GM23338 (cell line): ENCODE measurements around the gene PEPD. TPM values are rescaled to one million over a fixed set of nuclear protein-coding genes. Genes with fewer than 3 reads are reported as not detected.
A peak's percentile ranks its signal among the peaks of the same experiment; 100 is the strongest.

ENCODE experiments used
- ATAC-seq: fragments of 200-7000 bp; cut with Tn5 transposase; 3 replicates; pipeline ENCODE4 v1.9.1; 2020
- DNase-seq: peaks from one replicate; pipeline ENCODE4 v3.0.0-alpha.2; 2015; ENCODE audit warnings: low spot score
- H2AFZ ChIP-seq: fragments of 200-600 bp; sonication (generic); 2 replicates; pipeline ENCODE4 v1.8.0; 2016; ENCODE audit warnings: antibody characterized with exemption, mild to moderate bottlenecking, moderate library complexity
- H3F3A ChIP-seq: fragments of 200-600 bp; sonication (generic); replicated peaks from 2 replicates; pipeline ENCODE4 v1.8.0; 2017; ENCODE audit warnings: antibody characterized with exemption, mixed run types, low read depth
- H3K27ac ChIP-seq: fragments of 200-600 bp; sonication (generic); 2 replicates; pipeline ENCODE4 v1.6.1; 2016; ENCODE audit warnings: low read depth
- H3K27me3 ChIP-seq: fragments of 200-600 bp; sonication (generic); 2 replicates; pipeline ENCODE4 v1.8.0; 2016; ENCODE audit warnings: mild to moderate bottlenecking, mixed run types, moderate library complexity; ENCODE audit not compliant: insufficient read depth
- H3K36me3 ChIP-seq: fragments of 200-600 bp; sonication (generic); 2 replicates; pipeline ENCODE4 v1.8.0; 2016; ENCODE audit warnings: mild to moderate bottlenecking; ENCODE audit not compliant: insufficient read depth
- H3K4me1 ChIP-seq: fragments of 200-600 bp; sonication (generic); 2 replicates; pipeline ENCODE4 v1.8.0; 2016; ENCODE audit warnings: mild to moderate bottlenecking, moderate library complexity; ENCODE audit not compliant: insufficient read depth
- H3K4me2 ChIP-seq: fragments of 200-600 bp; sonication (generic); 2 replicates; pipeline ENCODE4 v1.7.1; 2017; ENCODE audit warnings: mixed run types
- H3K4me3 ChIP-seq: fragments of 200-600 bp; sonication (generic); 2 replicates; pipeline ENCODE4 v1.6.1; 2016; ENCODE audit warnings: mixed run types
- H3K79me2 ChIP-seq: fragments of 200-600 bp; sonication (generic); replicated peaks from 2 replicates; pipeline ENCODE4 v1.8.0; 2017; ENCODE audit warnings: mild to moderate bottlenecking; ENCODE audit not compliant: insufficient read depth
- H3K9me2 ChIP-seq: fragments of 200-600 bp; sonication (generic); 2 replicates; pipeline ENCODE4 v1.8.0; 2017; ENCODE audit not compliant: insufficient read depth
- H4K20me1 ChIP-seq: fragments of 200-600 bp; sonication (generic); replicated peaks from 2 replicates; pipeline ENCODE4 v1.8.0; 2017; ENCODE audit warnings: mild to moderate bottlenecking; ENCODE audit not compliant: insufficient read depth
- H3K27ac Mint-ChIP-seq: 2 replicates; pipeline ENCODE4 v1.8.0; 2020; ENCODE audit warnings: inconsistent platforms, mild to moderate bottlenecking, moderate library complexity, mixed read lengths
- H3K27me3 Mint-ChIP-seq: 3 replicates; pipeline ENCODE4 v1.8.0; 2022; ENCODE audit warnings: low read depth, mild to moderate bottlenecking, moderate library complexity, mixed read lengths, inconsistent platforms; ENCODE audit not compliant: insufficient read depth, poor library complexity
- H3K36me3 Mint-ChIP-seq: 3 replicates; pipeline ENCODE4 v1.8.0; 2021; ENCODE audit warnings: low read depth, mild to moderate bottlenecking, inconsistent platforms, moderate library complexity, mixed read lengths
- H3K4me1 Mint-ChIP-seq: 3 replicates; pipeline ENCODE4 v1.8.0; 2020; ENCODE audit warnings: mild to moderate bottlenecking, inconsistent platforms, mixed read lengths
- H3K4me3 Mint-ChIP-seq: 3 replicates; pipeline ENCODE4 v1.8.0; 2021; ENCODE audit warnings: moderate library complexity, mild to moderate bottlenecking, inconsistent platforms, mixed read lengths
- H3K9me3 Mint-ChIP-seq: 3 replicates; pipeline ENCODE4 v1.8.0; 2020; ENCODE audit warnings: moderate library complexity, mild to moderate bottlenecking, inconsistent platforms, mixed read lengths
- CREB1 ChIP-seq: fragments of 250-450 bp; sonication (Bioruptor Pico); IDR thresholded peaks from 2 replicates; pipeline ENCODE4 v1.5.0; 2020; ENCODE audit warnings: low read depth, mild to moderate bottlenecking, moderate library complexity
- EZH2 ChIP-seq: fragments of 200-600 bp; sonication (generic); IDR thresholded peaks from one replicate; pipeline ENCODE4 v1.8.0; 2017; ENCODE audit warnings: antibody characterized with exemption, mild to moderate bottlenecking, low read depth; ENCODE audit not compliant: unreplicated experiment
- EZH2phosphoT487 ChIP-seq: fragments of 200-600 bp; sonication (generic); IDR thresholded peaks from one replicate; pipeline ENCODE4 v1.8.1; 2018; ENCODE audit warnings: antibody characterized with exemption; ENCODE audit not compliant: unreplicated experiment
- ZNF114 ChIP-seq: fragments of 250-450 bp; sonication (Bioruptor Pico); IDR thresholded peaks from 2 replicates; pipeline ENCODE4 v1.5.0; 2020; ENCODE audit warnings: mild to moderate bottlenecking, moderate library complexity
- ZNF331 ChIP-seq: fragments of 250-450 bp; sonication (Bioruptor Pico); IDR thresholded peaks from 2 replicates; pipeline ENCODE4 v1.5.0; 2020; ENCODE audit warnings: low read depth, mild to moderate bottlenecking, moderate library complexity
- polyA plus RNA-seq: library from polyadenylated mRNA; unstranded; fragments of >200 nt; fragmentation: Nextera tagmentation; extraction: Ambion mirVana; gene quantifications from 2 replicates; pipeline ENCODE4 v1.2.1, GENCODE V29; 2016
- total RNA-seq: library from RNA; depleted of rRNA; stranded (reverse); fragments of >200 nt; shearing (Covaris generic); gene quantifications from 2 replicates; pipeline ENCODE4 v1.2.3, GENCODE V29; 2014
- TF ChIP-seq, protein P1 (sequence below): IDR thresholded peaks from 2 replicates; pipeline ENCODE4 v1.6.1; 2016; ENCODE audit warnings: antibody characterized with exemption
- TF ChIP-seq, protein P2 (sequence below), 2 experiments: fragments of 200-600 bp in 1 of 2; sonication (generic) in 1 of 2; conservative IDR thresholded peaks; 2 replicates each; pipeline versions ENCODE4 v1.5.1 to v1.6.1; 2016 to 2017; ENCODE audit warnings: antibody characterized with exemption in 2 of 2, low read depth in 2 of 2, mild to moderate bottlenecking in 2 of 2, moderate library complexity in 1 of 2
- TF ChIP-seq, protein P3 (sequence below): IDR thresholded peaks from one replicate; pipeline ENCODE4 v1.6.1; 2018; ENCODE audit warnings: antibody characterized with exemption; ENCODE audit not compliant: unreplicated experiment
- TF ChIP-seq, protein P4 (sequence below): fragments of 250-450 bp; sonication (Bioruptor Pico); IDR thresholded peaks from 2 replicates; pipeline ENCODE4 v1.5.0; 2020; ENCODE audit warnings: mild to moderate bottlenecking, moderate library complexity

Gene PEPD
- total and polyA plus RNA-seq, 2 experiments from 2014 or later = 81.7 to 89.2 TPM

DNA sequence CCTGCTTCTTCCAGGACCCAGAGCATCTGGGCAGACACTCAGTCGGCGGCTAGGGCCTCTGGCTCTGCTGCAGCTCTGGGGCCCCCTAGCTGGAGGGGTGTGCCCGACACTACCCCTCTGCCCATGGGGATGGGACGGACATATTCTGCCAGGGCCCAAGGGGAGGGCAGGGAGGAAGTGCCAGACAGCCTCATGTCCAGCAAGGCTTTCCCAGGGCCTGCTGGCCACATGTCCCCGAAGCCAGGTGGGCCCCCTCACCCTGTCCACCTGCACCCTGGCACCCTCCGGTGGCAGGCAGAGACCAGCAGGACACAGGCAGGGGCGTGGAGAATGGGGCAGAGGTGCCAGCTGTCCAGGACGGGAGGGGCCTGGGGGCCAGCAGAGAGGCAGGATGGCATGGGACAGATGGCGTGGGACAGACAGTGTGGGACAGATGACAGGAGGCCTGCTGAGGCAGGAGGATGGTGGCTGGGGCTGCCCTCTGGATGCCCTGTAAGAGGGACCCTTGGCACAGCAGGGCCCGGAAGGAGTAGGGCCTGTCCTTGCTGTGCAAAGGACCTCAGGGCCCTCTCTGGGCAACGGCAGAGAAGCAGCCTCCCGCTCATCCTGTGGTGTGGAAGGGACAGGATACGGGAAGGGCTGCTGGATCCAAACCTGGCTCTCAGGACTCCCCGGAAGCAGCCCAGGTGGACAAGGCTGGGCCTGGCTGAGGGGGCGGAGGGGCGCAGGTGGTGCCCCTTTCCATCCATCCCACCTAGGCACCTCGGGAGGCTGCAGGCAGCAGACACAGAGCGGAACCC, 119.0 kb downstream of the PEPD start:
- Mint-ChIP-seq H3K4me3 (no peak overlapping the region), H3K27ac (no peak overlapping the region)
- no peaks in the 10 kb centered on the region for H3K27me3 ChIP-seq

More for the DNA sequence above, 119.0 kb downstream of the PEPD start:
- Mint-ChIP-seq H3K27me3 (peaks cover 5% of the 10 kb centered on the region), H3K36me3 (no peaks in the 10 kb centered on the region), H3K9me3 (no peaks in the 10 kb centered on the region; the same call in 2 of the 3 replicates), H3K4me1 (peaks cover 7% of the 10 kb centered on the region)
- H3K79me2 ChIP-seq = no peaks in the 10 kb centered on the region
- no peaks in the 10 kb centered on the region for H4K20me1 ChIP-seq
- H3K9me2 ChIP-seq = no peaks in the 10 kb centered on the region
- no peaks in the 10 kb centered on the region for H3F3A ChIP-seq
- no peak overlapping the region for H2AFZ ChIP-seq
- H3K4me2 ChIP-seq = no peak overlapping the region
- no peak overlapping the region for H3K4me3 ChIP-seq
- DNase-seq (no peak), ATAC-seq (no peak)
- H3K4me1 ChIP-seq = no peaks in the 10 kb centered on the region; the same call in 1 of the 2 replicates
- no peak overlapping the region for H3K27ac ChIP-seq
- H3K36me3 ChIP-seq = no peaks in the 10 kb centered on the region
- TF ChIP-seq EZH2phosphoT487 (no peak), EZH2 (no peak), CREB1 (CRISPR knock-in tag) (no peak), ZNF331 (no peak), ZNF114 (CRISPR knock-in tag) (no peak)
- TF ChIP-seq, protein P1, sequence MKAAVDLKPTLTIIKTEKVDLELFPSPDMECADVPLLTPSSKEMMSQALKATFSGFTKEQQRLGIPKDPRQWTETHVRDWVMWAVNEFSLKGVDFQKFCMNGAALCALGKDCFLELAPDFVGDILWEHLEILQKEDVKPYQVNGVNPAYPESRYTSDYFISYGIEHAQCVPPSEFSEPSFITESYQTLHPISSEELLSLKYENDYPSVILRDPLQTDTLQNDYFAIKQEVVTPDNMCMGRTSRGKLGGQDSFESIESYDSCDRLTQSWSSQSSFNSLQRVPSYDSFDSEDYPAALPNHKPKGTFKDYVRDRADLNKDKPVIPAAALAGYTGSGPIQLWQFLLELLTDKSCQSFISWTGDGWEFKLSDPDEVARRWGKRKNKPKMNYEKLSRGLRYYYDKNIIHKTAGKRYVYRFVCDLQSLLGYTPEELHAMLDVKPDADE = no peak
- TF ChIP-seq, protein P2, sequence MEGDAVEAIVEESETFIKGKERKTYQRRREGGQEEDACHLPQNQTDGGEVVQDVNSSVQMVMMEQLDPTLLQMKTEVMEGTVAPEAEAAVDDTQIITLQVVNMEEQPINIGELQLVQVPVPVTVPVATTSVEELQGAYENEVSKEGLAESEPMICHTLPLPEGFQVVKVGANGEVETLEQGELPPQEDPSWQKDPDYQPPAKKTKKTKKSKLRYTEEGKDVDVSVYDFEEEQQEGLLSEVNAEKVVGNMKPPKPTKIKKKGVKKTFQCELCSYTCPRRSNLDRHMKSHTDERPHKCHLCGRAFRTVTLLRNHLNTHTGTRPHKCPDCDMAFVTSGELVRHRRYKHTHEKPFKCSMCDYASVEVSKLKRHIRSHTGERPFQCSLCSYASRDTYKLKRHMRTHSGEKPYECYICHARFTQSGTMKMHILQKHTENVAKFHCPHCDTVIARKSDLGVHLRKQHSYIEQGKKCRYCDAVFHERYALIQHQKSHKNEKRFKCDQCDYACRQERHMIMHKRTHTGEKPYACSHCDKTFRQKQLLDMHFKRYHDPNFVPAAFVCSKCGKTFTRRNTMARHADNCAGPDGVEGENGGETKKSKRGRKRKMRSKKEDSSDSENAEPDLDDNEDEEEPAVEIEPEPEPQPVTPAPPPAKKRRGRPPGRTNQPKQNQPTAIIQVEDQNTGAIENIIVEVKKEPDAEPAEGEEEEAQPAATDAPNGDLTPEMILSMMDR (conservative IDR thresholded peaks at IDR 0.05; ENCODE audit: low read depth in 2 of 2) = peak in 1 of 2 experiments; percentile 23; a peak in 1 of 4 replicates
- TF ChIP-seq, protein P3, sequence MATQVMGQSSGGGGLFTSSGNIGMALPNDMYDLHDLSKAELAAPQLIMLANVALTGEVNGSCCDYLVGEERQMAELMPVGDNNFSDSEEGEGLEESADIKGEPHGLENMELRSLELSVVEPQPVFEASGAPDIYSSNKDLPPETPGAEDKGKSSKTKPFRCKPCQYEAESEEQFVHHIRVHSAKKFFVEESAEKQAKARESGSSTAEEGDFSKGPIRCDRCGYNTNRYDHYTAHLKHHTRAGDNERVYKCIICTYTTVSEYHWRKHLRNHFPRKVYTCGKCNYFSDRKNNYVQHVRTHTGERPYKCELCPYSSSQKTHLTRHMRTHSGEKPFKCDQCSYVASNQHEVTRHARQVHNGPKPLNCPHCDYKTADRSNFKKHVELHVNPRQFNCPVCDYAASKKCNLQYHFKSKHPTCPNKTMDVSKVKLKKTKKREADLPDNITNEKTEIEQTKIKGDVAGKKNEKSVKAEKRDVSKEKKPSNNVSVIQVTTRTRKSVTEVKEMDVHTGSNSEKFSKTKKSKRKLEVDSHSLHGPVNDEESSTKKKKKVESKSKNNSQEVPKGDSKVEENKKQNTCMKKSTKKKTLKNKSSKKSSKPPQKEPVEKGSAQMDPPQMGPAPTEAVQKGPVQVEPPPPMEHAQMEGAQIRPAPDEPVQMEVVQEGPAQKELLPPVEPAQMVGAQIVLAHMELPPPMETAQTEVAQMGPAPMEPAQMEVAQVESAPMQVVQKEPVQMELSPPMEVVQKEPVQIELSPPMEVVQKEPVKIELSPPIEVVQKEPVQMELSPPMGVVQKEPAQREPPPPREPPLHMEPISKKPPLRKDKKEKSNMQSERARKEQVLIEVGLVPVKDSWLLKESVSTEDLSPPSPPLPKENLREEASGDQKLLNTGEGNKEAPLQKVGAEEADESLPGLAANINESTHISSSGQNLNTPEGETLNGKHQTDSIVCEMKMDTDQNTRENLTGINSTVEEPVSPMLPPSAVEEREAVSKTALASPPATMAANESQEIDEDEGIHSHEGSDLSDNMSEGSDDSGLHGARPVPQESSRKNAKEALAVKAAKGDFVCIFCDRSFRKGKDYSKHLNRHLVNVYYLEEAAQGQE = no peak
- TF ChIP-seq, protein P4, sequence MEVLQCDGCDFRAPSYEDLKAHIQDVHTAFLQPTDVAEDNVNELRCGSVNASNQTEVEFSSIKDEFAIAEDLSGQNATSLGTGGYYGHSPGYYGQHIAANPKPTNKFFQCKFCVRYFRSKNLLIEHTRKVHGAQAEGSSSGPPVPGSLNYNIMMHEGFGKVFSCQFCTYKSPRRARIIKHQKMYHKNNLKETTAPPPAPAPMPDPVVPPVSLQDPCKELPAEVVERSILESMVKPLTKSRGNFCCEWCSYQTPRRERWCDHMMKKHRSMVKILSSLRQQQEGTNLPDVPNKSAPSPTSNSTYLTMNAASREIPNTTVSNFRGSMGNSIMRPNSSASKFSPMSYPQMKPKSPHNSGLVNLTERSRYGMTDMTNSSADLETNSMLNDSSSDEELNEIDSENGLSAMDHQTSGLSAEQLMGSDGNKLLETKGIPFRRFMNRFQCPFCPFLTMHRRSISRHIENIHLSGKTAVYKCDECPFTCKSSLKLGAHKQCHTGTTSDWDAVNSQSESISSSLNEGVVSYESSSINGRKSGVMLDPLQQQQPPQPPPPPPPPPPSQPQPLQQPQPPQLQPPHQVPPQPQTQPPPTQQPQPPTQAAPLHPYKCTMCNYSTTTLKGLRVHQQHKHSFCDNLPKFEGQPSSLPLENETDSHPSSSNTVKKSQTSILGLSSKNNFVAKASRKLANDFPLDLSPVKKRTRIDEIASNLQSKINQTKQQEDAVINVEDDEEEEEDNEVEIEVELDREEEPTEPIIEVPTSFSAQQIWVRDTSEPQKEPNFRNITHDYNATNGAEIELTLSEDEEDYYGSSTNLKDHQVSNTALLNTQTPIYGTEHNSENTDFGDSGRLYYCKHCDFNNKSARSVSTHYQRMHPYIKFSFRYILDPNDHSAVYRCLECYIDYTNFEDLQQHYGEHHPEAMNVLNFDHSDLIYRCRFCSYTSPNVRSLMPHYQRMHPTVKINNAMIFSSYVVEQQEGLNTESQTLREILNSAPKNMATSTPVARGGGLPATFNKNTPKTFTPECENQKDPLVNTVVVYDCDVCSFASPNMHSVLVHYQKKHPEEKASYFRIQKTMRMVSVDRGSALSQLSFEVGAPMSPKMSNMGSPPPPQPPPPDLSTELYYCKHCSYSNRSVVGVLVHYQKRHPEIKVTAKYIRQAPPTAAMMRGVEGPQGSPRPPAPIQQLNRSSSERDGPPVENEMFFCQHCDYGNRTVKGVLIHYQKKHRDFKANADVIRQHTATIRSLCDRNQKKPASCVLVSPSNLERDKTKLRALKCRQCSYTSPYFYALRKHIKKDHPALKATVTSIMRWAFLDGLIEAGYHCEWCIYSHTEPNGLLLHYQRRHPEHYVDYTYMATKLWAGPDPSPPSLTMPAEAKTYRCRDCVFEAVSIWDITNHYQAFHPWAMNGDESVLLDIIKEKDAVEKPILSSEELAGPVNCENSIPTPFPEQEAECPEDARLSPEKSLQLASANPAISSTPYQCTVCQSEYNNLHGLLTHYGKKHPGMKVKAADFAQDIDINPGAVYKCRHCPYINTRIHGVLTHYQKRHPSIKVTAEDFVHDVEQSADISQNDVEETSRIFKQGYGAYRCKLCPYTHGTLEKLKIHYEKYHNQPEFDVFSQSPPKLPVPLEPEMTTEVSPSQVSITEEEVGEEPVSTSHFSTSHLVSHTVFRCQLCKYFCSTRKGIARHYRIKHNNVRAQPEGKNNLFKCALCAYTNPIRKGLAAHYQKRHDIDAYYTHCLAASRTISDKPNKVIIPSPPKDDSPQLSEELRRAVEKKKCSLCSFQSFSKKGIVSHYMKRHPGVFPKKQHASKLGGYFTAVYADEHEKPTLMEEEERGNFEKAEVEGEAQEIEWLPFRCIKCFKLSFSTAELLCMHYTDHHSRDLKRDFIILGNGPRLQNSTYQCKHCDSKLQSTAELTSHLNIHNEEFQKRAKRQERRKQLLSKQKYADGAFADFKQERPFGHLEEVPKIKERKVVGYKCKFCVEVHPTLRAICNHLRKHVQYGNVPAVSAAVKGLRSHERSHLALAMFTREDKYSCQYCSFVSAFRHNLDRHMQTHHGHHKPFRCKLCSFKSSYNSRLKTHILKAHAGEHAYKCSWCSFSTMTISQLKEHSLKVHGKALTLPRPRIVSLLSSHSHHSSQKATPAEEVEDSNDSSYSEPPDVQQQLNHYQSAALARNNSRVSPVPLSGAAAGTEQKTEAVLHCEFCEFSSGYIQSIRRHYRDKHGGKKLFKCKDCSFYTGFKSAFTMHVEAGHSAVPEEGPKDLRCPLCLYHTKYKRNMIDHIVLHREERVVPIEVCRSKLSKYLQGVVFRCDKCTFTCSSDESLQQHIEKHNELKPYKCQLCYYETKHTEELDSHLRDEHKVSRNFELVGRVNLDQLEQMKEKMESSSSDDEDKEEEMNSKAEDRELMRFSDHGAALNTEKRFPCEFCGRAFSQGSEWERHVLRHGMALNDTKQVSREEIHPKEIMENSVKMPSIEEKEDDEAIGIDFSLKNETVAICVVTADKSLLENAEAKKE (CRISPR knock-in tag) = no peak
